OCI-LY3 (cell line): ENCODE data around the gene TPGS1.

Experiments used
- EZH2phosphoT487 ChIP-seq: fragments of 200-600 bp; shearing (Covaris generic); IDR thresholded peaks from 2 replicates; pipeline ENCODE4 v1.6.1; 2018; ENCODE audit warnings: antibody characterized with exemption, mixed run types, low read depth
- TF ChIP-seq, protein P1 (sequence below): fragments of 200-600, 300-600 bp; sonication (generic); IDR thresholded peaks from 2 replicates; pipeline ENCODE4 v1.5.1; 2014; ENCODE audit warnings: antibody characterized with exemption, low read length, low read depth

- TF ChIP-seq, protein P1, sequence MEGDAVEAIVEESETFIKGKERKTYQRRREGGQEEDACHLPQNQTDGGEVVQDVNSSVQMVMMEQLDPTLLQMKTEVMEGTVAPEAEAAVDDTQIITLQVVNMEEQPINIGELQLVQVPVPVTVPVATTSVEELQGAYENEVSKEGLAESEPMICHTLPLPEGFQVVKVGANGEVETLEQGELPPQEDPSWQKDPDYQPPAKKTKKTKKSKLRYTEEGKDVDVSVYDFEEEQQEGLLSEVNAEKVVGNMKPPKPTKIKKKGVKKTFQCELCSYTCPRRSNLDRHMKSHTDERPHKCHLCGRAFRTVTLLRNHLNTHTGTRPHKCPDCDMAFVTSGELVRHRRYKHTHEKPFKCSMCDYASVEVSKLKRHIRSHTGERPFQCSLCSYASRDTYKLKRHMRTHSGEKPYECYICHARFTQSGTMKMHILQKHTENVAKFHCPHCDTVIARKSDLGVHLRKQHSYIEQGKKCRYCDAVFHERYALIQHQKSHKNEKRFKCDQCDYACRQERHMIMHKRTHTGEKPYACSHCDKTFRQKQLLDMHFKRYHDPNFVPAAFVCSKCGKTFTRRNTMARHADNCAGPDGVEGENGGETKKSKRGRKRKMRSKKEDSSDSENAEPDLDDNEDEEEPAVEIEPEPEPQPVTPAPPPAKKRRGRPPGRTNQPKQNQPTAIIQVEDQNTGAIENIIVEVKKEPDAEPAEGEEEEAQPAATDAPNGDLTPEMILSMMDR: no peak
- no peak for TF ChIP-seq EZH2phosphoT487
Observed at GRCh38 chr19:472005-472858, 35.1 kb upstream of the TPGS1 start.
